ENCODE data around the gene BCAR3.

The BCAR3 gene

DNA sequence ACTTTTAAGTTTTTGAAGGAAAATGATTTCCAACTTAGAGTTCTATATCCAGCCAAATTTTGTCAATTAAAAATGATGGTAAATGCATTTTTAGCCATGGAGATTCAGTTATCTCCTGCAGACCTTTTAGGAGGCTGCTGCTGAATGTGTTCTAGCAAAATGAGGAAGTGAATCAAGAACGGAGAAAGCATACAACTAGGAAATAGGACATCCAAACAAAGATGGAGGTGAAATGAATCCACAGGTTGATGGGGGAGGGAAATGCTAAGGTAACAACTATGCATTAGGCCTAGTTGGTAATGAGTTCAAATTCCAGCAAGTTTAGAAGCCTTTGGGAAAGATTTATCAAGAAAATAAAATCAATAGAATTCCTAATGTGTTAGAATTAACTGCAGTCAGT is 153.2 kb downstream of the BCAR3 start:
- no peak for DNase-seq

GRCh38 chr1:93526431-93526830 is 155.2 kb downstream of the BCAR3 start:
- DNase-seq = no peak

DNA sequence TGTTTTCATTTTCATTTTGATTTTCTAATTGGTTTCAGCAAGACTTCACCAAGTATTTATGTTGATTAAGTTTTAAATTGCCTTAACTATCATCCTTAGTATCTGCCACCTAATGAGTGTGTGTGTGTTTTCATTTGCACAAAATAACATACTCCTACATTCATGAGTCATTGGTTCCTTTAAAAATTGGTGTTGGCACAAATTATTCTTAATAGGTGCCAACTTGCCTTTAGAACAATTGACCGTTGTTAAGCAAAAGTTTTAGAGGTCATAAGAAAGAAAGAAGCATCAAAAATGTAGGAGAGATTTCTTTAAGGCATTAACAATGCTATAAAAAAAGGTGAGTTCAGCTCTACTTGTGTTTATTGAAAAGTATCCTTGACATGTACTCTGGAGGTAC is 156.2 kb downstream of the BCAR3 start:
- no peak for DNase-seq

- no peak for DNase-seq
Measured at GRCh38 chr1:93522721-93523120, 158.9 kb downstream of the BCAR3 start.

DNA sequence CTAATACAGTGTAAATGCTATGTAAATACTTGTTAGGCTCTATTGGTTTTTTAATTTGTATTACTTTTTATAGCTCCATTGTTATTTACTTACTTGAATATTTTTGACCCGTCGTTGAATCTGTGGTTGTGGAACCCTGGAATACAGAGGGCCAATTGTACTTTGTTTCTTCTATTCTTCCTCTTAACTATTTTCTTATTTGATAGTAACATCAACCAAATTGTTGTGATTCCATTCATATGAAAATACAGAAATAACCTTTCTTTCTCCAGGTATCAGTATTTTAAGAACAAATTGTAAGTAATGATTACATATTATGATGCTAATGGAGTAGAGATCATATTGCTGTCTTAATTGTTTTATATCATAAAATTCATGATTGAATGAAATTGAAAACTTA is 160.0 kb downstream of the BCAR3 start:
- no peak for DNase-seq

- DNase-seq = no peak
Measured at GRCh38 chr1:93519199-93519829, 162.3 kb downstream of the BCAR3 start.

DNA sequence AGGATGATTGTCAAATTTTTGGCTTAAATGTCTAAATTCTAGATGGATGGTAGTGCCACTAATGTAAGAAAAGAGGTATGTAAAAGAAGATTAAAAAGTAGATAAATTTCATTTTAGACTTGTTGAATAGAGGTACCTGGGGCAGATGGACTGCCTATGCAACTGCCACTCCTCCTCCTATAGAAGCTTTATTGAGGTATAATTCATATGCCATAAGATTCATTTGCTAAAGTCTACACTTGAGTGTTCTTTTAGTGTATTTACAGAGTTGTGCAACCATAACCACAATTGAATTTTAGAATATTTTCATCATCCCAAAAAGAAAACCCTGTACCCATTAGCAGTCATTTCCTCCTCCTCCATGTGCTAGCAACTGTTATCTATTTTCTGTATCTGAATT is 163.1 kb downstream of the BCAR3 start:
- no peak for DNase-seq

- no peak for DNase-seq
Measured at GRCh38 chr1:93516164-93516563, 165.5 kb downstream of the BCAR3 start.

Data from NCI-H1048 (cell line).